ENCODE results near the gene GRAPL.
"Not testable (repeated sequence)": the region's sequence is repeated elsewhere in the genome, so short reads cannot be mapped to it uniquely, and the experiment has no call there.

Gene GRAPL

DNA sequence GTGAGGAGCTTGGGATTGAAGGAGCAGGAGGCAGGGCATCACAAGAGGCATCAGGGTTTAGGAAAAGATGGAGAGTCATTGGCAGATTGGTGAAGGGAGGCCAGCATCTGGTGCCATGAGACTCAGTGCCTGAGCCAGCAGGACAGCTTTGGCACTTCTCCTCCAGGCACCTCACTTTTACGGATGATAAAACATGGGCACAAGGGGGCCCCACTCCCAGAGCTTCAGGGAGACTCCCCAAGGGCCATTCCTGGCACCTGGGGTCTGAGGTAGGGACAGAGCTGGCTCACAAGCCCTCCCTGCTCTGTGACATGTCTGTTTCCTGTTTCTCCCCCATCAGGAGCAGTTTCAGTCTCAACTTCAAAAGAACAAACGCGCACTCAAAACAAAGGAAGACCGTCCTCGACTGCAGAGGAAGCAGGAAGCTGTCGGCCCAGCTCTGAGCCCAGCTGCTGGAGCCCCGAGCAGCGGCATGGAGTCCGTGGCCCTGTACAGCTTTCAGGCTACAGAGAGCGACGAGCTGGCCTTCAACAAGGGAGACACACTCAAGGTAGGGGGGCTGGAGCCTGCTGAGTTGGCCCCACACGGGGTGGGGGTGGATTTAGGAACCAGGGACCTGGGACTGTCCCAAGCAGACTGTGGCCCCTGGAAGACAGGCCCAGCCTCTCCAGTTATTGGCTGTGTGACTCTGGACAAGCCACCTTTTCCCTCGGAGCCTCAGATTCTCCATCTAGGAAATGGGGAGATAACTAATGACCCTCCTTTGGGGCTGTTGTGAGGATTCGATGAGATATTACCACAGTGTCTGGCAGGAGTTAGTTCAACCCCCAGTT is at the start of gene GRAPL:
GRAPL (plus strand) TSS at position 442 of the 833 bp plus-strand sequence; CDS start at position 473, 31 bp downstream.
- DNase-seq: not testable (repeated sequence)

DNA sequence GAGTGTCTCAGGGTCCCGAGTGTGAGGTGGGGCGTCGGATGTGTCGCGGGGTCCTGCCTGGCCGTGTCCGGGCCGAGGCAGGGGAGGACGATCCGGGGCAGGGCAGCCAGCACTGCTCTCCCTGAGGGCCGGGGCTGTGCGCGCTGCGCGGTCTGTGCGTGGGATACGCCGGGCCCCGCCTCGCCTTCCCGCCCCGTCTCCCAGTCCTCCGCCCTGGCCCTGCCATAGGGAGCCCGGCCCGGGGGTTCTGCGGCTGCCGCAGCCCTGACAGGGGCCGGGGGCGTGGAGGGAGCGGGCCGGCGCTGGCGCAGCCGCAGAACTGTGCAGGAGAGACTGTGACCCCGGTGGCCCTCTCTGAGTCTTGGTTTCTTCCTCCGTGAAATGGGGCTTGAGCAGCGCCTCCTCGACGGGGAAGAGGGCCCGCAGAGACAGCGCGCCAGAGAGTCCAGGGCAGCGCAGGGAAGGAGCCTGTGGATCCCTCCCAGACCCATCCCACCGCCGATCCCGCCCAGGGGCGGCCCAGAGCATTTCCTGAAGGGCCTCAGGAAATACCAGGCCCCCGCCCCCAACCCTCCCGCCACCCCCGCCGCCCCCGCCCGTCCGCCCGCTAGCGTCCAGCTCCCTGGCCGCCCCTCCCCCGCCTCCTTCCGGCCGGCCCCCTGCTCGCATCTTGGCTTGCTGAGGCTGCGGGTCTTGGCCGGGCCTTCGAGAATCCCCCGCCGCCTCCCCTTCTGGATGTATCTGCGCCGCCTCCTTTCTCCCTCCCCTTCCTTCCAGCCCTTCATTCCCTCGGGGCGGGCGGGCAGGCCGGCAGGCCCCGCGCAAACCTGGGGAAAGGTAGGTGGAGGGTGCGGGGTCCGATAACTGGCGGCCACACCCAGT is 38.3 kb upstream of the GRAPL start:
- DNase-seq: not testable (repeated sequence)

DNA sequence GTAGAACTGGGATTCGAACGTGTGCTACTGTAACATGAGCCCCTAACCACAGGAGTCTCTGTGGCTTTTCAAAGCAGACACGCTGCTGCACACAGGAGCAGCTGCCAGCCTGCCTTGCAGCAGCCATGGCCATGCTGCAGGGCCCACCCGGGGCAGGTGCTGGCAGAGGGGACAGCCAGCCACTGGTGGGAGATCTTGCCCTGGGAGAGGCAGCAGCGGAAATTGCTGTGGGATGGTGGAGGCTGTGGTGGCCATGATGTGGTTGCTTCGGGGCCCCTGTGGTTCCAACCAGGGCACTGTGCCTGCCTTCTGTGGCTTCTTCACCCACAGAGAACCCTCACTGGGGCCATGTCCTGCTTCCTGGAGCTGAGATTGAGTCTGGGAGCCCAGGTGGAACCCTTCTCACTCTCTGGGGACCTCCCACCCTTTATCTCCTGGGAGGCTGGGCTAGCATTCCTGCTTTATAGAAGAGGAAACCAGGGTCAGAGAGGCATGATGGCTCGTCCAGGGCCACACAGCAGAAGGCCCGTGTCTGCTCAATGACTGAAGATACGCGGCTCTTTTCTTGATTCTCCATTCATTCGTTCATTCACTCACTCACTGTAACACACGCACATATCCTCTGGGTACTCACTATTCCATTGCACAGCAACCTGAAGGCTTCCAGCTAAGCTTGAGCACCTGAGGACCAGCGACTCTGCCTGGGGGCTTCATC is 37.2 kb upstream of the GRAPL start:
- DNase-seq: not testable (repeated sequence)

DNA sequence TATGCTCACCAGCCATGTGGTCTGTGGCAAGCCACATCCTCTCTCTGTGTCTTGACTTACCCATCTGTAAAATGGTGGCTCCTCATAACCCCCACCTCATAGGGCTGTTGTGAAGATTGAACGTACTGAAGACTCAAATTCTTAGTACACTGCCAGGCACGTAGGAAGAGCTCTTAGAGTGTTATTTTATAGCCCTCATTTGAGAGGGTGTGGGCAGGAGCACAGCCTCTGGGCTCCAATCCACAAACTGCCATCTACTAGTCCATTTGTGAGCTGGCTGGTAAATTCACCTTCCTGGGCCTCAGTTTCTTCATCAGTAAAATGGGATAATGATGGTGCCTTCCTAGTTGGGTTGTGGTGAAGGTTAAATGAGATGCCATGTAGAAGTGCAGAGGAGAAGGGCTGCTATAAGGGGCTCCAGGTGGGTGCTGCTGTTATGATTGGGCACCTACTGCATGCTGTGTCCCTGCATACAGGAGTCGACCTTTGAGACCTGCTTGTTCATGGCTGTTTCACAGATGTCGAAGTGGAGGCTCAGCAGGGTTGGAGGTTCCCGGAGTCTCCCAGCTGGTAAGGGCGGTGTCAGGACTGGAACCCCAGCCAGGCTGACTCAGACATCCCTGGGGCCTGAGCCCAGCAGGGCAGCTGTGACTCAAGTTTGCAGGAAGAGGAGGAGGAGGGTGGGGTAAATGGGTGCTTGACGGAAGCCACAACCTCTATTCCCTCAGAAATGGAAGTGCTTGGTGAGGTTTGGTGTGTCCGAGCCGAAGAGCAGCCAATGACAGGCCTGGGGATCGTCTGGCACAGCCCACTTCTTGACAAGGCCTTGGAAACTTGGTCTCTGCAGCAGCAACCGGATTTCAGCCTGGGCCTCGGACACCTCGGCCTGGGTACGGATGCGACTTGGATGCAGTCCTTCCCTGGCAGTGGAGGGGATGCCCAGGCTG is 34.4 kb upstream of the GRAPL start:
- DNase-seq: not testable (repeated sequence)

DNA sequence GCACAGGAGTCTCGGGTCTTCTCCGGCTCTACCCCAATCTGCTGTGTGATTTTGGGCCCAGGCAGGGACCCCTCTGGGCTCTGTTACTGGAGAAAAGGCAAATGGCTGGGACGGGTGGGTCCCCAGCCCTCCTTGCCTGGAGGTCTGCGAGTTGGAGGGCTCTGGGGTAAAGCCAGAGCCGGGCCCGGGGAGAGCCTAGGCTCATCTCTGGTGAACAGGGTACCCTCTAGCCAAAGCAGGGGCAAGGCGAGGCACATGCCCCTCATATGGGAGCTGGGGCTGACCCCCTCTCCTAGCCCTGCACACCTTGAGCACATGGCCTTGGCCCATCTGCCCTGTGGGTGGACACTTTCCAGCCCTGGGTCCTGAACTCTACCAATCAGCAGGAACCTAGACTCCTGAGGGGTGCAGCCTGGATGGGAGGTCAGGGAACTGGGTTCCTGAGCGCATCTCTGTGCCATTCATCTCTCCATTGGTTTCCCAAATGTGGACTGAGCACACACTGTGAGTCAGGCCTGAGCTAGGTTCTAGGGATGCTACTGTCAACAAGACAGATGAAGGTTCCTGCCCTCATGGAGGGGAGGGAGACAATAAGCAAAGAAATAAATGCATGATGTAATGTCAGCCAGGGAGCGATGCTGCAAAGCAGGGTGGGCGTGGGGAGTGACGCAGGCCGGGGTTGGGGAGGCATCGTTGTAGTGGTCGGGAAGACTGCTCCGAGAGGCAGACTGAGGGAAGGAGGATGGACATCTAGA is 33.5 kb upstream of the GRAPL start:
- not testable (repeated sequence) for DNase-seq

DNA sequence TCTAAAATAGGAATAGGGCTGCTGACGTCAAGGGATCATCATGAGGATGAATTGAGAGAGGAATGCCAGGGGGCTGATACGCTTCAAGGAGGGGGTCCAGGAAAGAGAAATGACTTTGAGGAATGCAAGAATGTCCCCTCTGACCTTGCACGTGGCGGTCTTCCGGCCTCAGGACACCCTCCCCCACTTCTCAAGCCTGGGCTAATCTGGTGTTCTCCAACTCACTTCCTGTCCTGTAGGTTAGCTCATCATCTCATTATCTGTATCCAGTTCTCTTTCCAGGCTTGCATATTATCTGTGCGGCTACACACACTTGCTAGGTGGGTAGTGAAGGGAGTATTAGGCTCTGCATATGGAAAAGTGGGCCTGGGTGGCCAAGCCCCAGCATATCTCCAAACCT is 18.9 kb upstream of the GRAPL start:
- not testable (repeated sequence) for DNase-seq

GRCh38 chr17:19110189-19111097 is 16.9 kb upstream of the GRAPL start:
- not testable (repeated sequence) for DNase-seq

- not testable (repeated sequence) for DNase-seq
Measured at GRCh38 chr17:19111111-19111711, 16.2 kb upstream of the GRAPL start.

- not testable (repeated sequence) for DNase-seq
Measured at GRCh38 chr17:19111801-19112458, 15.5 kb upstream of the GRAPL start.

GRCh38 chr17:19112459-19112826 is 14.9 kb upstream of the GRAPL start:
- not testable (repeated sequence) for DNase-seq

DNA sequence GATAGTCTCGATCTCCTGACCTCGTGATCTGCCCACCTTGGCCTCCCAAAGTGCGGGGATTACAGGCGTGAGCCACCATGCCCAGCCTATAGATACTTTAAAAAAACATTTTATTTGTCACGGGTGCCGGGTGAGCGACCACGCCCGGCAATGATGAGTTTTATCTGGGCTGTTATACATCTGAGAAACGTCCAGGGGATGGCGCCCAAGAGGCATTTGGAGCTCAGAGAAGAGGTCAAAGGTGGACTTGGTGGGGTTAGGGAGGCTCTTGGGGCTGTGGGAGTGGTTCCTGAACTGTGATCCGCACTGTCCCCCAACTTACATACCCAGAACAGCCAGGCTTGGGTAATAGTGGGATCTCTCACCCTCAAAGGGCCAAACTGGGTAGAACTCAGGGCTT is 8.7 kb upstream of the GRAPL start:
- DNase-seq: not testable (repeated sequence)

GRCh38 chr17:19125289-19125688 is 2.1 kb upstream of the GRAPL start:
- not testable (repeated sequence) for DNase-seq

DNA sequence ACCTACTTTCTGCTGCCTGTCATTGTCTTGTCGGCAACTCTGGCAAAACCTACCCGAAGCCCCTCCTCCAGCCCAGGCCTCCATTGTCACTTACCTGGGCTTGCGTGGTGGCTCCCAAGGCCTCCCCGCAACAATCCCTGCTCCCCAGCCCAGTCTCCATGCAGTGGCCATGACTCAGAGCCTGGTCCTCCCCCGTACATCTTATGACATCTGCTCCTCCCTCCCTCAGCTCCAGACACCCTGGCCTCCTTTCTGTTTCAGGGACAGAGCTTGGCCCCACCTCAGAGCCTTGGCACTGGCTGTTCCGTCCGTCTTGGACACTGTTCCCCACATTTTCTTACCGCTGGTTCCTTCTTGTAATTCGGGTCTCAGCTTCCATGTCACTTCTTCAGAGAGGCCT is 2.1 kb downstream of the GRAPL start:
- DNase-seq: not testable (repeated sequence)

DNA sequence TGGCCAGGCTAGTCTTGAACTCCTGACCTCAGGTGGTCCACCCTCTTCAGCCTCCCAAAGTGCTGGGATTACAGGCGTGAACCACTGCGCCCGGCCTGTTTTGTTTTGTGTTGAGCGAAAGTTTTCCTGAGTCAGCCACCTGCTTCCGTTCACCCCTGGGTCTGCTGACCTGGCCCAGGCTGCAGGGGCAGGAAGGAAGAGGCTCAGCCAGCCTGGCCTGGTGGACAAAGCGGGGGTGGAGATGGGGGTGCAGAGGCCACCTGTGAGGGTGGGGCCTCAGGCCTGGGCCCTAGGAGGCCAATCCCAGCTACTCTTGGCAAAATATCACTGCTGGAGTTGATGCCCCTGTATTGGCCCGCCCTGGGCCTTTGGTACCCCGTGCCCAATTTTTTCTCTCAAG is 3.7 kb downstream of the GRAPL start:
- DNase-seq: not testable (repeated sequence)

DNA sequence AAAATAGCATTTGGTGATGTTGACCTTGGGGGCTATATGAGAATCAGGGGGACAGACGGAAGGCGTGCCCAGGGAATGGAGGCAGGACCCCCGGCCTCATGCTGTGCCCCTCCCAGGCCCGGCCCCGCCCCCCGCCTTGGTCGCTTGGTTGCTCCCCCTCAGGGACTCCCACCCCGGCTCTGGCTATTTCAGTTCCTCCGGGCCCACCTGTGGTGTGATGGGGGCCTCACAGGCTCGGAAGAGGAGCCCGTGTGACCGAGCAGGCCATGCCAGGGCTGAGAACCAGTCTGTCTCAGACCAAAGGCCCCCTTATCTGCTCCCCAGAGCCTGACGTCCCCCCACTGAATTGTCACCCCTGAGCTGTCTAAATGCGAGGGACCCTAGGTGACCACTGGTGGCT is 4.4 kb downstream of the GRAPL start:
- DNase-seq: not testable (repeated sequence)

- not testable (repeated sequence) for DNase-seq
Measured at GRCh38 chr17:19133793-19134192, 6.4 kb downstream of the GRAPL start.

- not testable (repeated sequence) for DNase-seq
Measured at GRCh38 chr17:19135391-19135790, 8.0 kb downstream of the GRAPL start.

DNA sequence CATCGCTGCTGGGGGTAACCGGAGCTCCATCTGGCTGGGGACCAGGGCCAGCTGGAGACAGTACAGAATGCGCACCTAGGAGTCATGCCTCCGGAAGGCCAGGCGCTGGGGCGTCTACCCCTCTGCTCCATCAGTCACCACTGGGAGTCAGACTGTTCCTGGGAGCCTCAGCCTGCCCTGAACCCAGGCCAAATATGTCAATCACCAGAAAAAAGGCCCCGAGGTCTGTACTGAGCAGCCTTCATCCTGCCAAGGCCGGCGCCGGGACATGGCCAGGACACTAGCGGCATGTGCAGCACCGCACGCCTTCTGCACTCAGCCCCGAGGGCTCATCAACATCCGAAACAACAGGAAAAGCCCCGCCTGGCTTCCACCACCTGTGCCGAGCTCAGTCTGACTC is 8.7 kb downstream of the GRAPL start:
- DNase-seq: not testable (repeated sequence)

DNA sequence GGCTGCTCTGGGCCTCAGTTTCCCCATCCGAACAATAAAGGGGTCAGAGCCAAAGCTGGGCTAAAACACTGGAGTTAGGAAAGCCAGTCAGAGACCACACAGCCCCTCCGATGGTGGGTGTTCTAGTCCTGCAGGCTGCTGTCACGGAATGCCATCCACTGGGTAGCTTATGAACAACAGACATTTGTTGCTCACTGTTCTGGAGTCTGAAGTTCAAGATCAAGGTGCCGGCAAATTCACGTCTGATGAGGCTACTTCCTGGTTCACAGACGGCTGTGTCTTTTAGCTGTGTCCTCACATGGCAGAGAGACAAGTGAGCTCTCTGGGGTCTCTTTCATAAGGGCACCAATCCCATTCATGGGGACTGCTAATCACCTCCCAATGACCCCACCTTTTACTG is 9.2 kb downstream of the GRAPL start:
- DNase-seq: not testable (repeated sequence)
